Brain microvascular endothelial cell (primary cell): ENCODE data around the gene RNF166.

Experiments
- DNase-seq: peaks from one replicate; pipeline ENCODE4 v3.0.0-alpha.2; 2020
- H3K27ac ChIP-seq: fragments of 250-450 bp; sonication (Bioruptor Pico); 2 replicates; pipeline ENCODE4 v1.5.1; 2020; ENCODE audit warnings: mild to moderate bottlenecking, moderate library complexity
- H3K27me3 ChIP-seq: fragments of 250-450 bp; sonication (Bioruptor Pico); replicated peaks from 2 replicates; pipeline ENCODE4 v1.5.1; 2020; ENCODE audit warnings: mild to moderate bottlenecking
- H3K36me3 ChIP-seq: fragments of 250-450 bp; sonication (Bioruptor Pico); replicated peaks from 2 replicates; pipeline ENCODE4 v1.5.1; 2020; ENCODE audit warnings: mild to moderate bottlenecking
- H3K4me3 ChIP-seq: 2 replicates; pipeline ENCODE4 v1.5.1; 2011; ENCODE audit warnings: low read depth, mild to moderate bottlenecking, control low read depth, low read length, moderate library complexity
- in situ Hi-C: cut with HindIII; loops from 2 replicates; pipeline ENCODE4 v1.10.0; 2017; ENCODE audit warnings: low sequenced_read_pairs, low pct_ligation_motif_present
- TF ChIP-seq, protein P1 (sequence below): IDR thresholded peaks from 2 replicates; pipeline ENCODE4 v1.5.1; 2011; ENCODE audit warnings: low read depth, mild to moderate bottlenecking, moderate library complexity, low read length, control low read depth, inconsistent platforms; ENCODE audit errors: missing control alignments

RNF166 gene

DNA sequence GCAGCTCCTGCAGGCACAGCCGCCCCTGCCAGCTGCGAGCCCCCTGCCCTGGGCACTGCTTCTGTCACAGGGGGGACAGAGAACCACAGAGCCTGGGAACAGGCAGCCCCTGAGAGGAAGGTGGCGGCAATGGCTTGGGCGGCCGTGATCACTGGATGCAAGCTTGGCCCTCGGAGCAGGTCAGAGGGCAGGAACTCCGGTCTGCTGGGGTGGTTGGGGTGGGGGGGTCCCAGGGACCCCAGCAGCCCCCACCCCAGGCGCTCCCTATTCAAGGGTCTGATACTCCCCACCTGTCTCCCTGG lies 53.5 kb downstream of the RNF166 start:
- H3K27ac ChIP-seq: no peak overlapping the region
- H3K36me3 ChIP-seq: peaks cover 58% of the 10 kb centered on the region
- H3K4me3 ChIP-seq: no peak overlapping the region
- TF ChIP-seq, protein P1, sequence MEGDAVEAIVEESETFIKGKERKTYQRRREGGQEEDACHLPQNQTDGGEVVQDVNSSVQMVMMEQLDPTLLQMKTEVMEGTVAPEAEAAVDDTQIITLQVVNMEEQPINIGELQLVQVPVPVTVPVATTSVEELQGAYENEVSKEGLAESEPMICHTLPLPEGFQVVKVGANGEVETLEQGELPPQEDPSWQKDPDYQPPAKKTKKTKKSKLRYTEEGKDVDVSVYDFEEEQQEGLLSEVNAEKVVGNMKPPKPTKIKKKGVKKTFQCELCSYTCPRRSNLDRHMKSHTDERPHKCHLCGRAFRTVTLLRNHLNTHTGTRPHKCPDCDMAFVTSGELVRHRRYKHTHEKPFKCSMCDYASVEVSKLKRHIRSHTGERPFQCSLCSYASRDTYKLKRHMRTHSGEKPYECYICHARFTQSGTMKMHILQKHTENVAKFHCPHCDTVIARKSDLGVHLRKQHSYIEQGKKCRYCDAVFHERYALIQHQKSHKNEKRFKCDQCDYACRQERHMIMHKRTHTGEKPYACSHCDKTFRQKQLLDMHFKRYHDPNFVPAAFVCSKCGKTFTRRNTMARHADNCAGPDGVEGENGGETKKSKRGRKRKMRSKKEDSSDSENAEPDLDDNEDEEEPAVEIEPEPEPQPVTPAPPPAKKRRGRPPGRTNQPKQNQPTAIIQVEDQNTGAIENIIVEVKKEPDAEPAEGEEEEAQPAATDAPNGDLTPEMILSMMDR: no peak
- DNase-seq: no peak
- H3K27me3 ChIP-seq: no peaks in the 10 kb centered on the region
- in situ Hi-C loops: no loop called here

DNA sequence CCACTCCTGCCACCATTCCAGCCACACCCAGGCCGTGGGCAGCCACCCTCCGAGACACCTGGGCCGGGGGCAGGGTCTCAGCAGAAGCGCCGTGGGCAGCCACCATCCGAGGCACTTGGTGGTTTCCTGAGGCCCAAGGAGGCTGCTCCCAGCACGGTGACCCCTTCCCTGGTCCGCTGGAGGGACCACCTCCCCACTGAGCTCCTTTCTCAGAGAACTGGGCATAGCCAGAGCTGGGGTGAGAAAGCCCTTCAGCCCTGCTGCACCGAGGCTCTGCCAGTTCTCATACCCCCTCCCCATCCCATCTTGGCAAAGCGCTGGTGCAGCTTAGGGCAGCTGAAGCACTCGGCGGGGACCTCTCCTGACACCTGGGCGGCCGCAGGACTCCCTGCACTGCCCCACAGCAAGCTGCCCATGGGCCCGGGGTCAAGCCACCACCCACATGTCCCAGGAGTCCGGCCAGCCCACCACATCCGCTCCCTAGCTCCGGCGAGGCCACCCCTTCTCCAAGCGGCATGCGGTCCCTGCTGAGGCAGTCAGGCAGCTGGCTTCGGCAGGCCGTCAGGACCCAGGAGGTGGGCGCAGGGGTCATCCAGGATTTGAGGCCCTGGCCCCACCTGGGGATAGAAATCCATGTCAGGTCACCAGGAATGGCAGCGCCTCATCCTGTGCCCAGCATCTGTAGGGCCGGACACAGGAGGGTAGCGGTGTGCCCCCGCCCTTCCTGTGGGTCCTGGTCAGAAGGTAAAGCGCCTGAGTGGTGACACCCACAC lies 54.0 kb downstream of the RNF166 start:
- H3K27me3 ChIP-seq: no peaks in the 10 kb centered on the region
- no peak overlapping the region for H3K4me3 ChIP-seq
- peaks cover 52% of the 10 kb centered on the region for H3K36me3 ChIP-seq
- in situ Hi-C loops: no loop called here
- TF ChIP-seq, protein P1: peak; percentile 2
- no peak for DNase-seq
- H3K27ac ChIP-seq: peak overlapping the region; percentile 88

DNA sequence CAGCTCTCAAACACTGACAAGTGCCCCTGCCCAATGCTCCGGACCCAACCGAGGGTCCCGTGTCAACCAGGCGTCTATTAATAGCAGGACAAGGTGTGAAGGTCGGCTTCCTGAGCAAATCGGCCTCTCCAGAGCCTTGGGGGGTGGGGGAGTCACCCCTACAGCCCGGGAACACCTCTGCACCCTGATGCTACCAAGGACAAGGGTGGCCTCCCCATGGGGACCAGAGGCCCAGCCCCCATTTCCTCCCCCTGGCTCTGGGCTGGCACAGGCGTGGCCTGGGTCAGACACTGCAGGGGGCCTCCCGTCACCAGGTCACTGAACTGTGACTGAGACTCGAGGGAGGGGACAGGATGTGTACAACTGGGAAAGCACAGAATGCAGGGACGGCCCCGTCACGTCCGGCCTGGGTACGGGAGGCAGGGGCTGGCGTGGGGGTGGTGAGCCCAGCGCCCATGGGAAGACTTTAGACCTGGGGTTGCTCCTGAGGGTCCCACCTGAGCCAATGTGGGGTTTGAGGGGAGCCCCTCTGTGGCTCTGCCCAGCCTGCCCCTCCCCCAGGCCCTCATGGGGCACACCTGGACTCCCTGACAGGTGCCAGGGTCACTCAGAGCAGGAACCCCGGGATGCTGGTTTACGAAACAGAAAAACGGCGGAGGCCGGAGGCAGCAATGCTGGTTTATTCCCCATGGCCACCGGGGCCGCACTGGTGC lies 54.8 kb downstream of the RNF166 start:
- in situ Hi-C loops: no loop called here
- TF ChIP-seq, protein P1: no peak
- peak overlapping the region; percentile 81 for H3K4me3 ChIP-seq
- H3K36me3 ChIP-seq: peaks cover 47% of the 10 kb centered on the region
- DNase-seq: peak; percentile 56
- H3K27me3 ChIP-seq: no peaks in the 10 kb centered on the region
- peak overlapping the region; percentile 88 for H3K27ac ChIP-seq

DNA sequence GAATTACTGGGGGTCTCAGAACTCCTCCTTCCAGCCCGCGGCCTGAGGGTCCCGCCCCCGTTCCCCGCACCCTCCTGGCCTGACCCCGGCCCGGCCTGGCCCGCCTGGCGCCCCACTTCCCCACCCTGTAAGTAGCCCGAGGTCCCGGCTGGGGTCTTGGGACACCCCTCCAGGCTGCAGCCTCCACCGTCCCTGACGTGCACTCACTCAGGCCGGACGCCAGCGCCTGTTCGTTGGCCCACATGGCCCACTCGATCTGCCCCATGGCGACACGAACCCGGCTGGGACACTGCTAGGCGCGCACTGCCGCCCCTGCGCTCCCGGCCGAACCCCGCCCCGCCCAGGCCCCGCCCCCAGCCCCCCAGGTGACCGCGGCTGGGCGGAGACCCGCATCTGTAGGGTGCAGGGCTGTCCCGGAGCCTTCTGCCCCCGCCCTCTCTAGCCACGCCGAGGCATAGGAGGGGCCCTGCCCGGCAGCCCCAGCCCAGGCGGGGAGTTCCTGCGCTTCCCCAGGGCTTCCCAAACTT lies 55.4 kb downstream of the RNF166 start, which contains the start of gene CYBA:
TSS of gene CYBA (minus strand) at position 305 of the 527 bp plus-strand sequence. CDS start at position 265, 40 bp downstream.
- peaks cover 42% of the 10 kb centered on the region for H3K36me3 ChIP-seq
- peak within 1 kb of the TSS; percentile 81 for H3K4me3 ChIP-seq
- peak within 1 kb of the TSS; percentile 88 for H3K27ac ChIP-seq
- in situ Hi-C loops: no loop called here
- peak; percentile 62 for DNase-seq
- no peaks in the 10 kb centered on the region for H3K27me3 ChIP-seq
- TF ChIP-seq, protein P1: no peak

GRCh38 chr16:88649924-88650748 lies 56.1 kb downstream of the RNF166 start:
- TF ChIP-seq, protein P1: no peak
- in situ Hi-C loops: no loop called here
- H3K36me3 ChIP-seq: peaks cover 35% of the 10 kb centered on the region
- no peaks in the 10 kb centered on the region for H3K27me3 ChIP-seq
- peak overlapping the region; percentile 88 for H3K27ac ChIP-seq
- DNase-seq: no peak
- peak overlapping the region; percentile 81 for H3K4me3 ChIP-seq
